HepG2 (cell line): Measurements from ENCODE around the gene ANKRD10. TPM values are rescaled to one million over a fixed set of nuclear protein-coding genes. Genes with fewer than 3 reads are reported as not detected.

Experiments used
- AHR ChIP-seq: IDR thresholded peaks from 2 replicates; pipeline ENCODE4 v1.6.1; 2018; ENCODE audit warnings: missing genetic modification reagents, missing compliant biosample characterization
- CCDC6 ChIP-seq: sonication (generic); formaldehyde crosslinking; IDR thresholded peaks from 2 replicates; pipeline ENCODE4 v1.8.1; 2022; ENCODE audit warnings: mild to moderate bottlenecking, missing genetic modification reagents, moderate library complexity
- MEF2D ChIP-seq: sonication (generic); formaldehyde crosslinking; IDR thresholded peaks from 2 replicates; pipeline ENCODE4 v1.5.1; 2020; ENCODE audit warnings: mild to moderate bottlenecking, missing genetic modification reagents
- SMAD3 ChIP-seq: sonication (generic); formaldehyde crosslinking; IDR thresholded peaks from 2 replicates; pipeline ENCODE4 v1.4.0; 2020; ENCODE audit warnings: missing genetic modification reagents
- SNAPC5 ChIP-seq: sonication (generic); formaldehyde crosslinking; IDR thresholded peaks from 2 replicates; pipeline ENCODE4 v1.8.1; 2023; ENCODE audit warnings: mild to moderate bottlenecking, missing genetic modification reagents, borderline replicate concordance
- TAF1 ChIP-seq: sonication (generic); formaldehyde crosslinking; IDR thresholded peaks from 2 replicates; pipeline ENCODE4 v1.4.0; 2020; ENCODE audit warnings: missing genetic modification reagents
- ZFP36 ChIP-seq: fragments of 150-350 bp; IDR thresholded peaks from 2 replicates; pipeline ENCODE4 v1.6.1; 2018; ENCODE audit warnings: borderline replicate concordance, low read length, low read depth; ENCODE audit not compliant: partially characterized antibody
- ZGPAT ChIP-seq: IDR thresholded peaks from 2 replicates; pipeline ENCODE4 v1.6.1; 2016; ENCODE audit warnings: mild to moderate bottlenecking
- ZNF652 ChIP-seq: IDR thresholded peaks from 2 replicates; pipeline ENCODE4 v1.6.1; 2016; ENCODE audit warnings: low read depth, borderline replicate concordance
- polyA plus RNA-seq, 8 experiments: library from polyadenylated mRNA; depleted of rRNA in 3 of 8; stranded (reverse) in 7 of 8; unstranded in 1 of 8; fragments of >200 nt; fragmentation: Illumina TruSeq in 4 of 8; extraction: Trizol in 4 of 8; gene quantifications; 2 replicates each; pipeline versions ENCODE4 v1.2.1 to v1.2.3, GENCODE V29; 2011 to 2016; ENCODE audit warnings: low read depth in 4 of 8, missing spikeins in 1 of 8, mixed read lengths in 1 of 8; ENCODE audit not compliant: insufficient read depth in 1 of 8
- total RNA-seq, 5 experiments: library from RNA; depleted of rRNA; stranded (reverse); fragments of >200 nt; fragmentation: Illumina TruSeq; extraction: Trizol; gene quantifications; 2 replicates each; pipeline ENCODE4 v1.2.3, GENCODE V29; 2016; ENCODE audit warnings: low read depth in 1 of 5
- TF ChIP-seq, protein P1 (sequence below): IDR thresholded peaks from 2 replicates; pipeline ENCODE4 v1.6.1; 2016; ENCODE audit warnings: control low read depth
- TF ChIP-seq, protein P2 (sequence below): IDR thresholded peaks from 2 replicates; pipeline ENCODE4 v1.6.1; 2016; ENCODE audit warnings: low read depth, missing genetic modification reagents, missing compliant biosample characterization
- TF ChIP-seq, protein P3 (sequence below): sonication (generic); formaldehyde crosslinking; IDR thresholded peaks from 2 replicates; pipeline ENCODE4 v1.4.0; 2020; ENCODE audit warnings: missing genetic modification reagents

The ANKRD10 gene
- total and polyA plus RNA-seq, 2 of the 13 experiments (the other 11 are each of a cell fraction or from before 2014, with no cell fraction given), result 108 to 115 TPM

DNA sequence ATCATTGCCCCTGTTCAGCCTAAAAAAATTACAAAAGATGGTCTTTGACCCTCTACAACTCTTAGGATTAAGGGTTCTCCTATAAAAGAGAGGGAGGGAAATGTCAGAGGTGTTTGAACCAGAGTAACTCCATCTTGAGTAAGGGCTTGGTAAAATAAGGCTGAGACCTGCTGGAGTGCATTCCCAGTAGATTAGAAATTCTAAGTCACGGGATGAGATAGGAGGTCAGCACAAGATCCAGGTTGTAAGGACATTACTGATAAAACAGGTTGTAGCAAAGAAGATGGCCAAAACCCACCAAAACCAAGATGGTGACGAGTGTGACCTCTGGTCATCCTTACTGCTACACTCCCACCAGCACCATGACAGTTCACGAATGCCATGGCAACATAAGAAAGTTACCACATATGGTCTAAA lies 48.7 kb upstream of the ANKRD10 start (continued):
- TF ChIP-seq ZNF652 (CRISPR knock-in tag) (no peak), AHR (CRISPR knock-in tag) (no peak), ZFP36 (no peak), SMAD3 (no peak), SNAPC5 (CRISPR knock-in tag) (no peak), TAF1 (CRISPR knock-in tag) (no peak), MEF2D (CRISPR knock-in tag) (no peak), CCDC6 (CRISPR knock-in tag) (no peak), ZGPAT (CRISPR knock-in tag) (no peak)
- TF ChIP-seq, protein P1, sequence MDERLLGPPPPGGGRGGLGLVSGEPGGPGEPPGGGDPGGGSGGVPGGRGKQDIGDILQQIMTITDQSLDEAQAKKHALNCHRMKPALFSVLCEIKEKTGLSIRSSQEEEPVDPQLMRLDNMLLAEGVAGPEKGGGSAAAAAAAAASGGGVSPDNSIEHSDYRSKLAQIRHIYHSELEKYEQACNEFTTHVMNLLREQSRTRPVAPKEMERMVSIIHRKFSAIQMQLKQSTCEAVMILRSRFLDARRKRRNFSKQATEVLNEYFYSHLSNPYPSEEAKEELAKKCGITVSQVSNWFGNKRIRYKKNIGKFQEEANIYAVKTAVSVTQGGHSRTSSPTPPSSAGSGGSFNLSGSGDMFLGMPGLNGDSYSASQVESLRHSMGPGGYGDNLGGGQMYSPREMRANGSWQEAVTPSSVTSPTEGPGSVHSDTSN, result no peak
- TF ChIP-seq, protein P2, sequence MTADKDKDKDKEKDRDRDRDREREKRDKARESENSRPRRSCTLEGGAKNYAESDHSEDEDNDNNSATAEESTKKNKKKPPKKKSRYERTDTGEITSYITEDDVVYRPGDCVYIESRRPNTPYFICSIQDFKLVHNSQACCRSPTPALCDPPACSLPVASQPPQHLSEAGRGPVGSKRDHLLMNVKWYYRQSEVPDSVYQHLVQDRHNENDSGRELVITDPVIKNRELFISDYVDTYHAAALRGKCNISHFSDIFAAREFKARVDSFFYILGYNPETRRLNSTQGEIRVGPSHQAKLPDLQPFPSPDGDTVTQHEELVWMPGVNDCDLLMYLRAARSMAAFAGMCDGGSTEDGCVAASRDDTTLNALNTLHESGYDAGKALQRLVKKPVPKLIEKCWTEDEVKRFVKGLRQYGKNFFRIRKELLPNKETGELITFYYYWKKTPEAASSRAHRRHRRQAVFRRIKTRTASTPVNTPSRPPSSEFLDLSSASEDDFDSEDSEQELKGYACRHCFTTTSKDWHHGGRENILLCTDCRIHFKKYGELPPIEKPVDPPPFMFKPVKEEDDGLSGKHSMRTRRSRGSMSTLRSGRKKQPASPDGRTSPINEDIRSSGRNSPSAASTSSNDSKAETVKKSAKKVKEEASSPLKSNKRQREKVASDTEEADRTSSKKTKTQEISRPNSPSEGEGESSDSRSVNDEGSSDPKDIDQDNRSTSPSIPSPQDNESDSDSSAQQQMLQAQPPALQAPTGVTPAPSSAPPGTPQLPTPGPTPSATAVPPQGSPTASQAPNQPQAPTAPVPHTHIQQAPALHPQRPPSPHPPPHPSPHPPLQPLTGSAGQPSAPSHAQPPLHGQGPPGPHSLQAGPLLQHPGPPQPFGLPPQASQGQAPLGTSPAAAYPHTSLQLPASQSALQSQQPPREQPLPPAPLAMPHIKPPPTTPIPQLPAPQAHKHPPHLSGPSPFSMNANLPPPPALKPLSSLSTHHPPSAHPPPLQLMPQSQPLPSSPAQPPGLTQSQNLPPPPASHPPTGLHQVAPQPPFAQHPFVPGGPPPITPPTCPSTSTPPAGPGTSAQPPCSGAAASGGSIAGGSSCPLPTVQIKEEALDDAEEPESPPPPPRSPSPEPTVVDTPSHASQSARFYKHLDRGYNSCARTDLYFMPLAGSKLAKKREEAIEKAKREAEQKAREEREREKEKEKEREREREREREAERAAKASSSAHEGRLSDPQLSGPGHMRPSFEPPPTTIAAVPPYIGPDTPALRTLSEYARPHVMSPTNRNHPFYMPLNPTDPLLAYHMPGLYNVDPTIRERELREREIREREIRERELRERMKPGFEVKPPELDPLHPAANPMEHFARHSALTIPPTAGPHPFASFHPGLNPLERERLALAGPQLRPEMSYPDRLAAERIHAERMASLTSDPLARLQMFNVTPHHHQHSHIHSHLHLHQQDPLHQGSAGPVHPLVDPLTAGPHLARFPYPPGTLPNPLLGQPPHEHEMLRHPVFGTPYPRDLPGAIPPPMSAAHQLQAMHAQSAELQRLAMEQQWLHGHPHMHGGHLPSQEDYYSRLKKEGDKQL (CRISPR knock-in tag), result no peak
- TF ChIP-seq, protein P3, sequence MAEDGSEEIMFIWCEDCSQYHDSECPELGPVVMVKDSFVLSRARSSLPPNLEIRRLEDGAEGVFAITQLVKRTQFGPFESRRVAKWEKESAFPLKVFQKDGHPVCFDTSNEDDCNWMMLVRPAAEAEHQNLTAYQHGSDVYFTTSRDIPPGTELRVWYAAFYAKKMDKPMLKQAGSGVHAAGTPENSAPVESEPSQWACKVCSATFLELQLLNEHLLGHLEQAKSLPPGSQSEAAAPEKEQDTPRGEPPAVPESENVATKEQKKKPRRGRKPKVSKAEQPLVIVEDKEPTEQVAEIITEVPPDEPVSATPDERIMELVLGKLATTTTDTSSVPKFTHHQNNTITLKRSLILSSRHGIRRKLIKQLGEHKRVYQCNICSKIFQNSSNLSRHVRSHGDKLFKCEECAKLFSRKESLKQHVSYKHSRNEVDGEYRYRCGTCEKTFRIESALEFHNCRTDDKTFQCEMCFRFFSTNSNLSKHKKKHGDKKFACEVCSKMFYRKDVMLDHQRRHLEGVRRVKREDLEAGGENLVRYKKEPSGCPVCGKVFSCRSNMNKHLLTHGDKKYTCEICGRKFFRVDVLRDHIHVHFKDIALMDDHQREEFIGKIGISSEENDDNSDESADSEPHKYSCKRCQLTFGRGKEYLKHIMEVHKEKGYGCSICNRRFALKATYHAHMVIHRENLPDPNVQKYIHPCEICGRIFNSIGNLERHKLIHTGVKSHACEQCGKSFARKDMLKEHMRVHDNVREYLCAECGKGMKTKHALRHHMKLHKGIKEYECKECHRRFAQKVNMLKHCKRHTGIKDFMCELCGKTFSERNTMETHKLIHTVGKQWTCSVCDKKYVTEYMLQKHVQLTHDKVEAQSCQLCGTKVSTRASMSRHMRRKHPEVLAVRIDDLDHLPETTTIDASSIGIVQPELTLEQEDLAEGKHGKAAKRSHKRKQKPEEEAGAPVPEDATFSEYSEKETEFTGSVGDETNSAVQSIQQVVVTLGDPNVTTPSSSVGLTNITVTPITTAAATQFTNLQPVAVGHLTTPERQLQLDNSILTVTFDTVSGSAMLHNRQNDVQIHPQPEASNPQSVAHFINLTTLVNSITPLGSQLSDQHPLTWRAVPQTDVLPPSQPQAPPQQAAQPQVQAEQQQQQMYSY, result no peak
